Measurements from ENCODE around the gene MT1X.
A peak's percentile ranks its signal among the peaks of the same experiment; 100 is the strongest.
"Not testable (repeated sequence)": the region's sequence is repeated elsewhere in the genome, so short reads cannot be mapped to it uniquely, and the experiment has no call there.

The MT1X gene

DNA sequence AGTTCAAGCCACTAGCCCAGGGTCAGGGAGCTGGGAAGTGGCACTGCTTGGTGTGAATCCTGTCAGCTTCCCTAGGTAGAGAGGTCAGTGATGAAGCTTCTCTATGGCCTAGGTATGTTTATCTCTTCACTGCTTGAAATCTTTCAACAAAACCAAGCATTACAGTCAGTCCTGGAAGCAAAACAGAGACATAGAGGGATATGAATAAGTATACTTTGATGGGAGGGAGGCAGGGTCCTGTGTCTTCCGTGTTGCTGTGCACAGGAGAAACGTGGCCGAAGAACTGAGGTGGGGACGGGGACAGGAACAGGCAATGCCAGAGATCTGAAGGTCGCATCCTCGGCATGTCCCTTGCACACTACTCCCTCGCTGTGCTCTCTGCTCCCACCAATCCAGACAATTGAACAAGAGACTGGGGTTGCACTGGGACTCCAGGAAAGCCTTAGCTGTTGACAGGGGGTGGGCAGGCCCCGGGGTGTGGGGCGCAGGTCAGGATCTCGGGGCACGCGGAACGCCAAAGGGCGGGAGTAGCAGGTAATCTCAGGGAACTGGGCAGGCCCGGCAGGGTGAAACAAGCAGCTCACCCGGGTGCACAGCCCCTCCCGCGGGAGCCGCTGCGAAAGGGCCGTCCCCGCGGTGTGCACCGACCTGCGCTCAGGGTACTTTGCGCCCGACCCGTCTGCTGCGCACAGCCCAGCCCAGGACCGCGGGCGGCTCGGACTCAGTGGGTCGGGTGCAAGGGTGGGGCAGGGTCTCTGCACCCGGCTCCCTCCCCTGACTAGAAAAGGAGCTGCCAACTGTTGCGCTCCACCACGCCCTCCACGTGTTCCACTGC, 13.0 kb upstream of the MT1X start, which contains the start of gene MT1H:
TSS of gene MT1H (plus strand) at position 810 of the 835 bp plus-strand sequence. CDS start 71 bp downstream, outside the sequence.
- DNase-seq (ENCODE audit: extremely low read depth, low read depth) = no peak
- TF ChIP-seq, protein P1, sequence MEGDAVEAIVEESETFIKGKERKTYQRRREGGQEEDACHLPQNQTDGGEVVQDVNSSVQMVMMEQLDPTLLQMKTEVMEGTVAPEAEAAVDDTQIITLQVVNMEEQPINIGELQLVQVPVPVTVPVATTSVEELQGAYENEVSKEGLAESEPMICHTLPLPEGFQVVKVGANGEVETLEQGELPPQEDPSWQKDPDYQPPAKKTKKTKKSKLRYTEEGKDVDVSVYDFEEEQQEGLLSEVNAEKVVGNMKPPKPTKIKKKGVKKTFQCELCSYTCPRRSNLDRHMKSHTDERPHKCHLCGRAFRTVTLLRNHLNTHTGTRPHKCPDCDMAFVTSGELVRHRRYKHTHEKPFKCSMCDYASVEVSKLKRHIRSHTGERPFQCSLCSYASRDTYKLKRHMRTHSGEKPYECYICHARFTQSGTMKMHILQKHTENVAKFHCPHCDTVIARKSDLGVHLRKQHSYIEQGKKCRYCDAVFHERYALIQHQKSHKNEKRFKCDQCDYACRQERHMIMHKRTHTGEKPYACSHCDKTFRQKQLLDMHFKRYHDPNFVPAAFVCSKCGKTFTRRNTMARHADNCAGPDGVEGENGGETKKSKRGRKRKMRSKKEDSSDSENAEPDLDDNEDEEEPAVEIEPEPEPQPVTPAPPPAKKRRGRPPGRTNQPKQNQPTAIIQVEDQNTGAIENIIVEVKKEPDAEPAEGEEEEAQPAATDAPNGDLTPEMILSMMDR (IDR thresholded peaks at IDR 0.05; ENCODE audit: low read depth, low read length) = no peak

- TF ChIP-seq, protein P1 (IDR thresholded peaks at IDR 0.05; ENCODE audit: low read depth, low read length) = no peak
Measured at GRCh38 chr16:56669840-56670619, 12.2 kb upstream of the MT1X start.

GRCh38 chr16:56670620-56670934, 11.7 kb upstream of the MT1X start:
- TF ChIP-seq, protein P1 (IDR thresholded peaks at IDR 0.05; ENCODE audit: low read depth, low read length) = no peak
- DNase-seq (ENCODE audit: extremely low read depth, low read depth) = no peak

More at GRCh38 chr16:56669840-56670619, 12.2 kb upstream of the MT1X start:
- DNase-seq (ENCODE audit: extremely low read depth, low read depth) = no peak

DNA sequence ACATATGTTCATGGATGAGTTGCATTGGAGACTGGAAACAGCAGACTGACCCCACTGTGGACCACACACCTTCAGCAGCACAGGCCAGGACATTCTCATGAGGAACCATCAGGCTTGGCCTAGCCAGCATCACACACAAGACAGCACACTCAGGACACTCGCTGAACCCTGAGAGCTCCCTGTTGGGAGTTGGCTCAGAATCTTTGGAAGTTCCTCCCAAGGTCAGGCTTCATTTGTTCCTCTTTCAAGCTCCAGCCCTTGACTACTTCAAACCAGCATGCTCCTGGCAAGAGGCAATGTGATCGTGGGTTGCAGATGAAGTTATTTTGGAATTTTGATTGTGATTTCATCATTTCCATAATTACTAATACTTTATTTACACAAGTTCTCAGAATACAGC, 10.6 kb upstream of the MT1X start:
- DNase-seq (ENCODE audit: extremely low read depth, low read depth) = peak; percentile 29

- DNase-seq (ENCODE audit: extremely low read depth, low read depth) = not testable (repeated sequence)
Measured at GRCh38 chr16:56672171-56672570, 10.1 kb upstream of the MT1X start.

DNA sequence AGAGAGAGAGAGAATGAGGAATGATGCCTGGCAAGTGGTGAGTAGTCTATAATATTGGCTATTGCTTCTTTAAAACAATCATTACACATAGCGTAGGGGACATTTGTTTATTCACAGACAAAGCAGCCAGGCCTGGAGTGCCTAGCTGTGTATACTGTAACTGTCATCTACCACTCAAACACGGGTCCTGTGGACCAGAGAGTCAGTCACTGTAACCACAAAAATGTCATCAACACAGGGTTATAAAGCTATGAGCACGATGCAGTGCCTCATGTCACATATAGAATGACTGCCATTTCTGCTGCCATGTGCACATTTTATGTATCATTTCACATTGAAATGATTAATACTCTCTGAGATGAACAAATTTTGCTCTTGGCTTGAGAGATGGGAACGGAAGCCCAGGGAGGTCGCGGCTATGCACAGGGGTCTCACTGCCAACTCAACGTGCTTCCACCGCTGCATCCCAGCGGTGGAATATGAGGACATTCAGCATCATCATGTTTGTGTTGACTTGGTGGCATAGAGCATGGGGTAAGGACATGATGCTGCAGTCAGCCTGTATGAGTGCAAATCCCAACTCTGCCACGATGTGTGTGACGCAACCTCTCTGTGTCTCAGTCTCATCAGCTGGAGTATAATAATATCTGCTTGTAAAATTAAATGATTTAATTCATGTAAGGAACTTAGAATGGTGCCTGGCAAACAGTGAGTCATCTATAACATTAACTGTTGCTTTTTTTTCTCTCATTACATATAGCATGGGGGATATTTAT, 9.3 kb upstream of the MT1X start:
- no peak for DNase-seq (ENCODE audit: extremely low read depth, low read depth)
- TF ChIP-seq, protein P1 (IDR thresholded peaks at IDR 0.05; ENCODE audit: low read depth, low read length) = no peak

DNA sequence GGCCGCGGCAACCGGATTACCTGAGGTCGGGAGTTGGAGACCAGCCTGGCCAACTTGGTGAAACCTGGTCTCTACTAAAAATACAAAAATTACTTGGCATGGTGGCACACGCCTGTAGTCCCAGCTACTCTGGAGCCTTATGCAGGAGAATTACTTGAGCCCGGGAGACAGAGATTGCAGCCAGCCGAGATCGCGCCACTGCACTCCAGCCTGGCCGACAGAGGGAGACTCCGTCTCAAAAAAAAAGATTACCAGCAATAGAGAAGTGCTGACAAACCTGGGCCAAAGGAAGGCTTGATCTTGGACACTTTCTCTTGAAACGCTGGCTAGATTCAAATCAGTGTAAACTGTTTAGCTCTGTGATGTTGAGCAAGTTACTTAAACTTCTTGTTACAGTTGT, 8.3 kb upstream of the MT1X start:
- TF ChIP-seq, protein P1 (IDR thresholded peaks at IDR 0.05; ENCODE audit: low read depth, low read length) = no peak; the same call in 1 of the 2 replicates
- DNase-seq (ENCODE audit: extremely low read depth, low read depth) = no peak

DNA sequence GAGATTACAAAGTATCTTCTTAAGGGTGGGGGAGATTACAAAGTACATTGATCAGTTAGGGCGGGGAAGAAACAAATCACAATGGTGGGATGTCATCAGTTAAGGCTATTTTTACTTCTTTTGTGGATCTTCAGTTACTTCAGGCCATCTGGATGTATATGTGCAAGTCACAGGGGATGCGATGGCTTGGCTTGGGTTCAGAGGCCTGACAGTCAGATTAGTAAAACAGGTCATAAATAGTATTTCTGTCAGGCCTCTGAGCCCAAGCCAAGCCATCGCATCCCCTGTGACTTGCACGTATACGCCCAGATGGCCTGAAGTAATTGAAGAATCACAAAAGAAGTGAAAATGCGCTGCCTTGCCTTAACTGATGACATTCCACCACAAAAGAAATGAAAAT, 7.7 kb upstream of the MT1X start:
- DNase-seq (ENCODE audit: extremely low read depth, low read depth) = not testable (repeated sequence)
